ENCODE measurements around the gene SAFB2.

SAFB2 gene

DNA sequence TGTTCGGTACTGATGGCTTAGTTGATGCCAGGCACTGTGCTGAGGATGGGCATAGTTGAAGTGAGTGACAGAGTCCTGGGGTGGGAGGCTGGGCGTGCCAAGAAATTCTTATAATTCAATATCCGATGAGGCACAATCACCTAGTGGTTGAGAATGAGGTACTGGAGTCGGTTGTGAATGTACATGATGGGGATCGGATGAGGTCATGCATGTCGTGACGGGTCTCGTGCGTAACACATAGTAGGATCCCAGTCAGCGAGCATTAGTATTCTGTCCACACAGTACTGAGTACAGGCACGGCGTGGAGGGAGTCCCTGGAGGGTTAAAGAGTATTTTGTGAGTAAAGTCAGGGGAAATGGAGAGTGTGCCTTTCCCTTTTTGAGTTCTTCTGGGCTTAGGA, 3.1 kb upstream of the SAFB2 start (continued):
- TF ChIP-seq, protein P1, sequence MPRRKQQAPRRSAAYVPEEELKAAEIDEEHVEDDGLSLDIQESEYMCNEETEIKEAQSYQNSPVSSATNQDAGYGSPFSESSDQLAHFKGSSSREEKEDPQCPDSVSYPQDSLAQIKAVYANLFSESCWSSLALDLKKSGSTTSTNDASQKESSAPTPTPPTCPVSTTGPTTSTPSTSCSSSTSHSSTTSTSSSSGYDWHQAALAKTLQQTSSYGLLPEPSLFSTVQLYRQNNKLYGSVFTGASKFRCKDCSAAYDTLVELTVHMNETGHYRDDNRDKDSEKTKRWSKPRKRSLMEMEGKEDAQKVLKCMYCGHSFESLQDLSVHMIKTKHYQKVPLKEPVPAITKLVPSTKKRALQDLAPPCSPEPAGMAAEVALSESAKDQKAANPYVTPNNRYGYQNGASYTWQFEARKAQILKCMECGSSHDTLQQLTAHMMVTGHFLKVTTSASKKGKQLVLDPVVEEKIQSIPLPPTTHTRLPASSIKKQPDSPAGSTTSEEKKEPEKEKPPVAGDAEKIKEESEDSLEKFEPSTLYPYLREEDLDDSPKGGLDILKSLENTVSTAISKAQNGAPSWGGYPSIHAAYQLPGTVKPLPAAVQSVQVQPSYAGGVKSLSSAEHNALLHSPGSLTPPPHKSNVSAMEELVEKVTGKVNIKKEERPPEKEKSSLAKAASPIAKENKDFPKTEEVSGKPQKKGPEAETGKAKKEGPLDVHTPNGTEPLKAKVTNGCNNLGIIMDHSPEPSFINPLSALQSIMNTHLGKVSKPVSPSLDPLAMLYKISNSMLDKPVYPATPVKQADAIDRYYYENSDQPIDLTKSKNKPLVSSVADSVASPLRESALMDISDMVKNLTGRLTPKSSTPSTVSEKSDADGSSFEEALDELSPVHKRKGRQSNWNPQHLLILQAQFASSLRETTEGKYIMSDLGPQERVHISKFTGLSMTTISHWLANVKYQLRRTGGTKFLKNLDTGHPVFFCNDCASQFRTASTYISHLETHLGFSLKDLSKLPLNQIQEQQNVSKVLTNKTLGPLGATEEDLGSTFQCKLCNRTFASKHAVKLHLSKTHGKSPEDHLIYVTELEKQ (tag by site-specific recombination; IDR thresholded peaks at IDR 0.05; ENCODE audit: borderline replicate concordance), result no peak
- TF ChIP-seq ZNF112 (tag by site-specific recombination; IDR thresholded peaks at IDR 0.05) (no peak), ZNF561 (tag by site-specific recombination; IDR thresholded peaks at IDR 0.05; ENCODE audit: borderline replicate concordance) (no peak), ZNF521 (tag by site-specific recombination; IDR thresholded peaks at IDR 0.05) (no peak), ZNF768 (tag by site-specific recombination; IDR thresholded peaks at IDR 0.05) (no peak), KLF16 (tag by site-specific recombination; IDR thresholded peaks at IDR 0.05) (no peak), ZNF830 (tag by site-specific recombination; IDR thresholded peaks at IDR 0.05; ENCODE audit: low read depth) (no peak), ZBTB21 (tag by site-specific recombination; IDR thresholded peaks at IDR 0.05) (peak; percentile 58), ZNF140 (tag by site-specific recombination; IDR thresholded peaks at IDR 0.05) (no peak)

DNA sequence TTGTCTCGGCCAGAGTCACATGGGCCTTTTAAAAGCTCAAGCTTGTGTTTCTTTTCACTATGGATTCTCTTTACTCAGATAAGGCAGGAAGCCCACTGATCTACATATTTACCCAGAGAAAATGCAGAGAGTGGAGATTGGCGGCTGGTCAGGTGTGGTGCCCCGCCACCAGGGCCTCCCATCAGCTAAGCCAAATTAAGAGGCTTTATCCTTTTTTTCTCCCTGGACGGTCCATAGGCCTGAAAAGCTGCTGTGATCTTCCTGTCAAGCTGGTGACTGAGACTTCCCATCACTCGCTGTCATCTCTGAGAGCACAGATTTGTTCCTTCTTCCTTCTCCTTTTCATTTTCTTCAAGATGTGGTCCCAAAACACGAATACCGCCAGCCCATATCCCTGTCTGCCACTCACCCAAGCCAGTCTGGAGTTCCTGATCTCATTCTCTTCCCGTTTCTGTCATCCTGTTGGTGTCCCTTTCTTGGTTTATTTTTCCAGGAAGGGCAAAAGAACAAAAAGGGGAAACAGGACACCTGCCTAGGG, 2.2 kb upstream of the SAFB2 start:
- Histone ChIP-seq H3K27ac (ENCODE audit: extremely low read depth, low read depth, low read length) (no peak overlapping the region), H3K4me3 (ENCODE audit: low read depth, low read length) (peak overlapping the region; percentile 93), H3K36me3 (ENCODE audit: control insufficient read depth in 2 of 2, insufficient read depth in 1 of 2, low read length in 2 of 2) (peaks cover 43 to 74% of the 10 kb centered on the region in 2 experiments), H3K4me1 (ENCODE audit: control insufficient read depth, insufficient read depth, low read length) (peaks cover 18% of the 10 kb centered on the region), H3K9me3 (ENCODE audit: control insufficient read depth, insufficient read depth, low read depth, low read length) (no peaks in the 10 kb centered on the region)
- POLR2A ChIA-PET, result interaction anchor here (0.6 to 5.5 kb wide), 2 partner anchors 66 to 1689 kb away, joined by 3 to 49 read pairs; partner anchors contain the start of gene RPL36
- CTCF ChIA-PET, result interaction anchor here (0.7 kb wide), 1 partner anchor 432 kb away, joined by 3 read pairs; no protein-coding TSS in a partner anchor
- 0 out of 2 replicates have a peak, but pooled peaks have one; percentile 2 for TF ChIP-seq EGR2 (tag by site-specific recombination; IDR thresholded peaks at IDR 0.05; ENCODE audit: low read depth)
- TF ChIP-seq, protein P2, sequence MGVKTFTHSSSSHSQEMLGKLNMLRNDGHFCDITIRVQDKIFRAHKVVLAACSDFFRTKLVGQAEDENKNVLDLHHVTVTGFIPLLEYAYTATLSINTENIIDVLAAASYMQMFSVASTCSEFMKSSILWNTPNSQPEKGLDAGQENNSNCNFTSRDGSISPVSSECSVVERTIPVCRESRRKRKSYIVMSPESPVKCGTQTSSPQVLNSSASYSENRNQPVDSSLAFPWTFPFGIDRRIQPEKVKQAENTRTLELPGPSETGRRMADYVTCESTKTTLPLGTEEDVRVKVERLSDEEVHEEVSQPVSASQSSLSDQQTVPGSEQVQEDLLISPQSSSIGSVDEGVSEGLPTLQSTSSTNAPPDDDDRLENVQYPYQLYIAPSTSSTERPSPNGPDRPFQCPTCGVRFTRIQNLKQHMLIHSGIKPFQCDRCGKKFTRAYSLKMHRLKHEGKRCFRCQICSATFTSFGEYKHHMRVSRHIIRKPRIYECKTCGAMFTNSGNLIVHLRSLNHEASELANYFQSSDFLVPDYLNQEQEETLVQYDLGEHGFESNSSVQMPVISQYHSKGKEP (tag by site-specific recombination; IDR thresholded peaks at IDR 0.05), result no peak

DNA sequence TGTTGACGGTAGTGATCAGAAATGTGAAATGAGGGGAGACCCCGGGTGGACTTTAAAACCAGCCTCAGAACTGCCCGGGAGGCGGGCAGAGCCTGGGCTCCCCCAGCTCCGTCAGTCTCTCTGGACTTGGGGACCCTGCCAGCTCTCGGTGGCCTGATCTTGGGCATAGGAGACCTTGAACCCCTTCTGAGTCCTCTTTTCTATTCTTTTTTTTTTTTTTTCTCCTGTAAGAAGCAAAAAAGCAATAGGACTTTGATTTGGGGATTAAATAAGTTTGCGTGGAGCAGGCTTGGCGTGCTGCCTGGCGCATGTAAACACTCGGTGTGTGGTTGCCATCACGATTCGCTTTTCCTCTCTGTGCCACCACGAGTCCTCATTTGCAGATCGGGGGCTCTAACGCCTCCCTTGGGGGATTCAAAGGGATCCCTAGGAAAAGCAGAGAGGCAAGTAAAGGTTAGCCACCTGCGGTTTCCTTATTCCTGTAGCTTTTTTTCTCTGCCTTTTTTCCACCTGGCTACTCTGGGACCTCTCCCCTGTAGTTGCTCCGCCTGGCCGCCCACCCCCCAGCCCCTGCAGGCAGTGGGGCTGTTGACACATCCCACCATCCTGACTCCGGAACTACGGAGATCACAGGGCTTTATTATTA, 1.6 kb upstream of the SAFB2 start:
- peaks cover 18% of the 10 kb centered on the region for H3K4me1 ChIP-seq (ENCODE audit: control insufficient read depth, insufficient read depth, low read length)
- H3K27ac ChIP-seq (ENCODE audit: extremely low read depth, low read depth, low read length), result peak overlapping the region; percentile 89
- ChIA-PET POLR2A (interaction anchor here (0.6 to 5.5 kb wide), 2 partner anchors 66 to 301 kb away, joined by 4 to 49 read pairs; partner anchors contain the start of gene RPL36), CTCF (interaction anchor here (0.6 to 0.7 kb wide), 3 partner anchors 201 to 1581 kb away, joined by 3 to 5 read pairs (median 3); no protein-coding TSS in a partner anchor)
- H3K36me3 ChIP-seq (ENCODE audit: control insufficient read depth in 2 of 2, insufficient read depth in 1 of 2, low read length in 2 of 2), result peaks cover 36 to 74% of the 10 kb centered on the region in 2 experiments
- H3K9me3 ChIP-seq (ENCODE audit: control insufficient read depth, insufficient read depth, low read depth, low read length), result no peaks in the 10 kb centered on the region
- peak overlapping the region; percentile 93 for H3K4me3 ChIP-seq (ENCODE audit: low read depth, low read length)
- peak; percentile 79; the same call in 1 of the 2 replicates for TF ChIP-seq ZNF341 (tag by site-specific recombination; IDR thresholded peaks at IDR 0.05; ENCODE audit: low read depth)
- TF ChIP-seq ZNF600 (tag by site-specific recombination; IDR thresholded peaks at IDR 0.05), result peak; percentile 58; the same call in 1 of the 2 replicates
- TF ChIP-seq ZNF660 (tag by site-specific recombination; IDR thresholded peaks at IDR 0.05), result no peak
- TF ChIP-seq, protein P3, sequence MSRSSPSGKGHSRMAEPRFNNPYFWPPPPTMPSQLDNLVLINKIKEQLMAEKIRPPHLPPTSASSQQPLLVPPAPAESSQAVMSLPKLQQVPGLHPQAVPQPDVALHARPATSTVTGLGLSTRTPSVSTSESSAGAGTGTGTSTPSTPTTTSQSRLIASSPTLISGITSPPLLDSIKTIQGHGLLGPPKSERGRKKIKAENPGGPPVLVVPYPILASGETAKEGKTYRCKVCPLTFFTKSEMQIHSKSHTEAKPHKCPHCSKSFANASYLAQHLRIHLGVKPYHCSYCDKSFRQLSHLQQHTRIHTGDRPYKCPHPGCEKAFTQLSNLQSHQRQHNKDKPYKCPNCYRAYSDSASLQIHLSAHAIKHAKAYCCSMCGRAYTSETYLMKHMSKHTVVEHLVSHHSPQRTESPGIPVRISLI (tag by site-specific recombination; IDR thresholded peaks at IDR 0.05), result peak; percentile 90
- TF ChIP-seq EGR2 (tag by site-specific recombination; IDR thresholded peaks at IDR 0.05; ENCODE audit: low read depth), result peak; percentile 38; the same call in 1 of the 2 replicates
- peak; percentile 58 for TF ChIP-seq ZFHX2 (tag by site-specific recombination; conservative IDR thresholded peaks at IDR 0.05)
- no peak for TF ChIP-seq PRDM1 (tag by site-specific recombination; IDR thresholded peaks at IDR 0.05)
- no peak for TF ChIP-seq ZNF473 (tag by site-specific recombination; IDR thresholded peaks at IDR 0.05)
- TF ChIP-seq ZNF335 (tag by site-specific recombination; conservative IDR thresholded peaks at IDR 0.05), result peak; percentile 17; the same call in 1 of the 2 replicates
- peak; percentile 35; the same call in 1 of the 2 replicates for TF ChIP-seq GLIS1 (tag by site-specific recombination; IDR thresholded peaks at IDR 0.05)
- TF ChIP-seq ZBTB17 (tag by site-specific recombination; IDR thresholded peaks at IDR 0.05), result peak; percentile 44
- TF ChIP-seq ZNF2 (tag by site-specific recombination; IDR thresholded peaks at IDR 0.05), result peak; percentile 47; the same call in 1 of the 2 replicates
- TF ChIP-seq ZNF549 (tag by site-specific recombination; IDR thresholded peaks at IDR 0.05), result peak; percentile 87
